22Rv1 (cell line): ENCODE data around the gene PTPRR.

ENCODE experiments used
- H3K27ac ChIP-seq: fragments of 450-650 bp; 2 replicates; pipeline ENCODE4 v1.5.1; 2017
- CTCF ChIP-seq: fragments of 450-650 bp; IDR thresholded peaks from 2 replicates; pipeline ENCODE4 v1.5.1; 2017; ENCODE audit warnings: mild to moderate bottlenecking
- ZFX ChIP-seq: fragments of 450-650 bp; IDR thresholded peaks from 2 replicates; pipeline ENCODE4 v1.6.1; 2017; ENCODE audit warnings: antibody characterized with exemption, borderline replicate concordance

PTPRR gene

GRCh38 chr12:70618371-70618770 is 302.2 kb downstream of the PTPRR start:
- TF ChIP-seq ZFX (no peak), CTCF (no peak)
- H3K27ac ChIP-seq, result no peak overlapping the region

GRCh38 chr12:70617450-70617849 is 303.1 kb downstream of the PTPRR start:
- H3K27ac ChIP-seq, result no peak overlapping the region
- TF ChIP-seq CTCF (no peak), ZFX (no peak)

GRCh38 chr12:70615174-70615866 is 305.2 kb downstream of the PTPRR start:
- no peak for TF ChIP-seq CTCF
- no peak for TF ChIP-seq ZFX
- H3K27ac ChIP-seq, result no peak overlapping the region

GRCh38 chr12:70609739-70610491 is 310.6 kb downstream of the PTPRR start:
- TF ChIP-seq ZFX (no peak), CTCF (no peak)
- H3K27ac ChIP-seq, result peak overlapping the region; percentile 80

GRCh38 chr12:70609203-70609602 is 311.3 kb downstream of the PTPRR start:
- H3K27ac ChIP-seq, result peak overlapping the region; percentile 80
- TF ChIP-seq ZFX, result no peak
- TF ChIP-seq CTCF, result no peak

GRCh38 chr12:70608184-70608583 is 312.4 kb downstream of the PTPRR start:
- peak overlapping the region; percentile 80 for H3K27ac ChIP-seq
- TF ChIP-seq ZFX (no peak), CTCF (no peak)

- H3K27ac ChIP-seq, result peak overlapping the region; percentile 80
- no peak for TF ChIP-seq CTCF
- no peak for TF ChIP-seq ZFX
Observed at GRCh38 chr12:70607107-70607506, 313.4 kb downstream of the PTPRR start.
